ENCODE results near the gene LONP1. TPM values are rescaled to one million over a fixed set of nuclear protein-coding genes. Genes with fewer than 3 reads are reported as not detected.

The LONP1 gene
- total RNA-seq, 2 donors from 2014 or later, result 48.9 to 49.1 TPM

Other genes with a start within 250 kb of the LONP1 start
- 1 to 10 TPM; 7.2 to 7.5 TPM for gene TINCR, start 152.2 kb downstream of the LONP1 start, total RNA-seq
- 10 to 100 TPM; 67.3 to 92.3 TPM for gene SAFB2, start 97.4 kb downstream of the LONP1 start, total RNA-seq
- 10 to 100 TPM; 56.1 to 82.5 TPM for gene SAFB, start 97.1 kb downstream of the LONP1 start, total RNA-seq
- gene MICOS13, start 39.6 kb downstream of the LONP1 start, total RNA-seq, result 10 to 100 TPM; 66.3 to 83.4 TPM
- 1 to 10 TPM; 3.5 to 3.8 TPM for gene HSD11B1L, start 39.1 kb downstream of the LONP1 start, total RNA-seq
- 100 to 1,000 TPM; 759 to 781 TPM for gene RPL36, start 29.9 kb downstream of the LONP1 start, total RNA-seq
- gene CATSPERD, start 491 bp upstream of the LONP1 start, total RNA-seq, result not detected
- gene PRR22, start 64.6 kb upstream of the LONP1 start, total RNA-seq, result 1 to 10 TPM; 2.6 to 4.5 TPM
- gene DUS3L, start 71.0 kb upstream of the LONP1 start, total RNA-seq, result 10 to 100 TPM; 24.8 to 39.4 TPM
- gene NRTN, start 84.9 kb upstream of the LONP1 start, total RNA-seq, result 1 to 10 TPM; 1.2 to 1.7 TPM
- 10 to 100 TPM; 61.6 to 74.8 TPM for gene FUT6, start 119.6 kb upstream of the LONP1 start, total RNA-seq
- gene FUT3, start 131.3 kb upstream of the LONP1 start, total RNA-seq, result 100 to 1,000 TPM; 224 to 253 TPM
- not detected for gene FUT5, start 150.4 kb upstream of the LONP1 start, total RNA-seq
- gene NDUFA11, start 183.6 kb upstream of the LONP1 start, total RNA-seq, result 100 to 1,000 TPM; 175 to 187 TPM
- 1 to 10 TPM; 6.0 to 6.3 TPM for gene VMAC, start 184.7 kb upstream of the LONP1 start, total RNA-seq
- gene CAPS, start 194.1 kb upstream of the LONP1 start, total RNA-seq, result 10 to 100 TPM; 14.3 to 18.6 TPM

All from left colon (tissue), 2 donors.